HK-2 (cell line): Measurements from ENCODE around the gene CAPNS1.
A peak's percentile ranks its signal among the peaks of the same experiment; 100 is the strongest.

Experiments
- DNase-seq: peaks from one replicate; pipeline ENCODE4 v3.0.0-alpha.2; 2018; ENCODE audit not compliant: unreplicated experiment

CAPNS1 gene

DNA sequence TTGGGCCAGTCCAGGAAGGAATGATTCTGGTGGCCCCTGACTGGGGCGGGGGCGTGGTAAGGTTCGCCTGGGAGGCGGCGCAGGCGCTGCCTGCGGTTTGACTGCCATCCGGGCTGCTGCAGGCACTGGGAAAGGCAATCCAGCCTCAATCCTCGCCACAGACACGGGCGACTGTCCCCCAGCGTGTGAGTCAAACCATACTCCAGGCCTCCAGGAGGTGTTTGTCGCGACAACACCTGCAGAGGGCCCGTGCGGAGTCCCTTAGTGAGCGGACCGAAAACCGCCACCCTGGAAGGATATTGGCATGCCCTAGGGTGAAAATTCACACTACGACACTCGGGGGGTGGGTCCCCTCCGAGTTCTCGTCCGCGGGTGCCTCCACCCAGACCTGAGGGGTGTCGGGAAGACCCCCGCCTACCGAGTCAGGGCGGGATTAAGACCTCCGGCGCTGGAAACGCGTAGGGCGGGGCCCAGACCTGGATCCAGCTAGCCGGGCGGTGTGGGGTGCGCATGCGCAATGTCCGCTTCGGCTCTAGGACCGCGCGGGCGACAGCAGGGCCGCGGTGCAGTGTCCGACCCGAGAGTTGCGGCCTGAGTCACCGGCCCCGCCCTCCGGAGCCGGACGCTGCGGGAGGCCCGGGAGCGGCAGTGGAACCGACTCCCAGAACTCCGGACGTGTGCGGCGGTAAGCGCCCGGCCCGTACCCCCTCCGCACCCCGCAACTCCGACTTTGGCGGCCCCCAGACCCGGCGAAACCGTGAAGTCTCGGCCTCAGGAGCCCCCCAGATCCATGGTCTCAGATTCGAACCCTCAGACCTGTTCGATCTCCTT lies at the start of gene CAPNS1:
TSS of gene CAPNS1 (plus strand) at position 594 of the 831 bp plus-strand sequence. CDS start 946 bp downstream, outside the sequence.
- peak; percentile 99 for DNase-seq

DNA sequence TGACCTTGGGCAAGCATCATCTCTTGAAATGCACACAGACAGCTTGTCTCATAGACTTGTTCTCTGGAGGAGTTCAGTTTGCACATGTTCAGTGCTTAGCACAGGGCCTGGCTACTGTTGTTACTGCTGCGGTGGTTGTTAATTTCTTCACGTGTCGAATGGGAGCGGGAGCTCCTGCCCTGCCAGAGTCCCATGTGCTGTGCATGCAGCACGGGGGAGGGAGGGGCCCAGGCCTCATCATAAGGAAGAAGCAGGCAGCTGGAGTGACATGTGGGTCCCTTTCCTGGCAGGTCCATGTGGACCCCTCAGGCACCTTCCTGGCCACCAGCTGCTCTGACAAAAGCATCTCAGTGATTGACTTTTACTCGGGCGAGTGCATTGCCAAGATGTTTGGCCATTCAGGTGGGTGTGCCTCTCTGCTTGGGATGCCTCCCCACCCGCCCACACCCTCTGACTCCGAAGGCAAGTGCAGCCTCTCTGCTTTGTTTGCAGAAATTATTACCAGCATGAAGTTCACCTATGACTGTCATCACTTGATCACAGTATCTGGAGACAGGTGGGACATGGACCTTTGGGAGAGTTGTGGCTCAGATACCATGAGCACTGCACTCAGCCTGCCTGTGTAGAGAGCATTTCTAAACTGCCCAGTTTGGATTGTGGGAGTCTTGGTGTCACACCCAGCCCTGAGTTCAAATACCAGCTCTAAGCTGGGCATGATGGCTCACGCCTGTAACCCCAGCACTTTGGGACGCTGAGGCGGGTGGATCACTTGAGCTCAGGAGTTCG lies 48.8 kb upstream of the CAPNS1 start:
- DNase-seq: no peak

DNA sequence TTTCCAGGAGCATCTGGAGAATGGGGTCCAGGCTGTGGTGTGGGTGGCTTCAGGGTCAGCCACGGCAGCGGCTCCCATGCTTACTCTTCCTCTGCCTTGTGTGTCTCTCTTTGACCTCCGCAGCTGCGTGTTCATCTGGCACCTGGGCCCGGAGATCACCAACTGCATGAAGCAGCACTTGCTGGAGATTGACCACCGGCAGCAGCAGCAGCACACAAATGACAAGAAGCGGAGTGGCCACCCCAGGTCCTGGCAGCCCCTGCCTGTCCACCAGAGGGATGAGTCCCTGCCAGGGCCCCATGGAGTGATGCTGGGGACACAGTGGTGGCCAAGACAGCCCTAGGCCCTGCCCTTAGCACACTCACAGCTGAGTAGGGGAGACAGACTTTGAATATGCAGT lies 47.3 kb upstream of the CAPNS1 start:
- no peak for DNase-seq

DNA sequence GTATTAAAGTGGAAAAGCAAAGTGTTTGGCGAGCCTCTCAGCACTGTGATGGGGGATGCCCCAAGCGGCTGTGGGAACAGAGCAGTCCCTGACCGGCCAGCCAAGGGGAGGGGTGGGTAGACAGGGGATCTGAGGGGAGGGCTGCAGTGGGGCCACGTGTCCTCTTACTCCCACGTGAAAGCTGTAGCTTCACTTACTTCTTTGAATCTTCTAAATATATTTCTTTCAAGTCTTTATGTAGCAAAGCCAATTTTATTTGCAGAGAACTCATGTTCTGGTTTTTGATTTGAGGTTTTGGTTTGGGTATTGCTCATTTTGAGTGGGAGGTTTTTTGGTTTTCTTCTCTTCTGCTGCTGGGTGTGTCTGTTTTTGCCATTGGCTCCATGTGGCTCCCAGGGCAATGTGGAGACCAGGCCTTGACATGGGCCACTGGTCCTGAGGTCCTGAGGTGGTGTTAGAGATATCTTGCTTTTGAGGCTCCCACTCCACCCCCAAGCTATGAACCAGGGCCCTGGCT lies 46.7 kb upstream of the CAPNS1 start:
- no peak for DNase-seq

DNA sequence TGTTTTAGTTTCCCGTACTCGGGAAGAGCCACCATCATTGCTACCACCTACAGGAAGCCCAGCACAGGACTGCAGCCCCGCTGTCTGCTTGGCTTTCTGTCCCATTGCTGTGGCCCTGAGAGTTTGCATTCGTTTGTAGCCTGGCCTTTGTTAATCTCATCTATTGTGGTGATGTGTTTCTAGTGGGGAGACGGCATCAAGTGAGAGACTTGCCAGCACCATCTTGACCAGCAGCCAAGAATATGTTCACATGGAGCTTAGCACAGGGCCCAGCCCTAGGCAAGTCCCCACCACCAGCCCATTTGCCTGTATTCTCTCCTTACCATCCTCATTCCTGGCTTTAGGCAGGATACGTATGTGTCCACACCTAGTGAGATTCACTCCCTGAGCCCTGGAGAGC lies 46.2 kb upstream of the CAPNS1 start:
- DNase-seq: no peak

DNA sequence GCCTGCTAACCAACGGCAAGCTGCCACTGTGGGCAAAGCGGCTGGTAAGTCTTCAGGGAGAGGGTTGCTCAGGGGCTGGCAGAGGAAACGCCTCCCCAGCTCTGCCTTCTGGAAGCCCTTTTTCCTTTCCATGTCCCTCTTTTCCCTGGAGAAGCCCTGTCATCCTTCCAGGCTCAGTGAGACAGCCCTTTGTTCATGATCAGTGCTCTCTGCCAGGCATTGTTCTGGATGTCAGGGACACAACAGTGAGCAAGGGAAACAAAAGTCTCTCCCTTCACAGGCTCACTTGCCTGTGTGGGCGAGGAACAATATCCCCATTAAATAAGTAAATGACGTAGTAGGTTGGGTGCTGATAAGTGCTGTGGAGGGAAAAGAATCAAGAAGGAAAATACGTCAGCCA lies 42.8 kb upstream of the CAPNS1 start:
- DNase-seq: no peak

DNA sequence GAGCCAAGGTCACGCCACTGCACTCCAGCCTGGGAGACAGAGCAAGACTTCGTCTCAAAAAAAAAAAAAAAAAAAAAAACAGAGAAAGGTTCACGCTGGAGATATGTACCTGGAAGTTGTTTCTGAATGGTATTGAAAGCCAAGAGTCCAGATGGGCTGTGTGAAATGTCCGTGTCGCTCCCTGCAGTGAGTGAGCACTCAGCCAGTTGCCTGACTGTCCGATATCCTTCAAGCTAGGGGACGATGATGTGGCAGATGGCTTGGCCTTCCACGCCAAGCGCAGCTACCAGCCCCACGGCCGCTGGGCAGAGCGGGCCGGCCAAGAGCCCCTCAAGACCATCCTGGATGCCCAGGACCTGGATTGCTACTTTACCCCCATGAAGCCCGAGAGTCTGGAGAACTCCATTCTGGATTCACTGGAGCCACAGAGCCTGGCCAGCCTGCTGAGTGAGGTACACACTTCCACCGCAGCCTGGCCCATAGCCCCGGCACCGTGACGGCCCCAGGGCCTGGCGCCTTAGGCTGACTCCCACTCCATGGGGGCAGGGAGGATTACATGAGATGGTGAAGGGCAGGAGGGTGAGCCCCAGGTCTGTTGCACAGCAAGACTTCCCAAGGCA lies 40.6 kb upstream of the CAPNS1 start:
- no peak for DNase-seq

DNA sequence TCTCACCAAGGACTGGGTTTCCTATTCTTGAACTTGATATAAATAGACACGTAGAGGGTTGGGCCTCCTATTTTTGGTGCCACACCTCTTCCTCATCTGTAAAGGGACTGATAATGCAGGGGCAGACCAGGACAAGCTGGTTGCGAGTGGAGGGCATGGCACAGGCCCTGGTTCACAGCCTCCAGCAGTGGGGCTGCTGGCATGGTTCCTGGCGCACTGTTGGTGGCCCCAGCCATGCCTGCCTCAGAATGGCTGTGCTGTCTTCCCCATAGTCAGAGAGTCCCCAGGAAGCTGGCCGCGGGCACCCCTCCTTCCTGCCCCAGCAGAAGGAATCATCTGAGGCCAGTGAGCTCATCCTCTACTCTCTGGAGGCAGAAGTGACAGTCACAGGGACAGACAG lies 39.4 kb upstream of the CAPNS1 start:
- no peak for DNase-seq

DNA sequence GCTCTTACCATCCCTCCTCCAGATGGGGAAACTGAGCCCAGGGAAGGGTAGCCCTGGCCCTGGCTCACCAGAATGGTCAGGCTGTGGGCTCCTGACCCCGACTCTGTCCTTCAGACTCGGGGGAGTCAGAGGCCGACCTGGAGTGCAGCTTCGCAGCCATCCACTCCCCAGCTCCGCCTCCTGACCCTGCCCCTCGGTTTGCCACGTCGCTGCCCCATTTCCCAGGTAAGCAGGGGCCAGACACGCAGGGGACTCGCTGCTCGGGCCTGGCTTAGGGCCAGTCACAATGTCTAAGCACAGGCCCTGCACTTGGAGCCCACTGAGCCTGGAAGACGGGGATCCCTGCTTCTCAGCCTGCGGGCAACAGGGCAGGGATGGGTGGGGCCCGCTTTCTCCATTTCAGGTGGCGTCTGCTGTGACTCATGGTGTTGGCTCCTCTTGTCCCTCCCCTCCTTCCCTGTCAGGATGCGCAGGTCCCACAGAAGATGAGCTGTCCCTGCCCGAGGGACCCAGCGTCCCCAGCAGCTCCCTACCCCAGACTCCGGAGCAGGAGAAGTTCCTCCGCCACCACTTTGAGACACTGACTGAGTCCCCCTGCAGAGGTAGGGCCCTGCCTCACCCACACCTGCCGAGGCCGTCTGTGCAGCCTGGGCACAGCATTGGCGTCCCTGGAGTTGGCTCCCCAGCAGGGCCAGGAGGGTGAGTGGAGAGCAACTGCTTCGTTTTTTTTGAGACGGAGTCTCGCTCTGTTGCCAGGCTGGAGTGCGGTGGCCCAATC lies 38.1 kb upstream of the CAPNS1 start:
- no peak for DNase-seq

DNA sequence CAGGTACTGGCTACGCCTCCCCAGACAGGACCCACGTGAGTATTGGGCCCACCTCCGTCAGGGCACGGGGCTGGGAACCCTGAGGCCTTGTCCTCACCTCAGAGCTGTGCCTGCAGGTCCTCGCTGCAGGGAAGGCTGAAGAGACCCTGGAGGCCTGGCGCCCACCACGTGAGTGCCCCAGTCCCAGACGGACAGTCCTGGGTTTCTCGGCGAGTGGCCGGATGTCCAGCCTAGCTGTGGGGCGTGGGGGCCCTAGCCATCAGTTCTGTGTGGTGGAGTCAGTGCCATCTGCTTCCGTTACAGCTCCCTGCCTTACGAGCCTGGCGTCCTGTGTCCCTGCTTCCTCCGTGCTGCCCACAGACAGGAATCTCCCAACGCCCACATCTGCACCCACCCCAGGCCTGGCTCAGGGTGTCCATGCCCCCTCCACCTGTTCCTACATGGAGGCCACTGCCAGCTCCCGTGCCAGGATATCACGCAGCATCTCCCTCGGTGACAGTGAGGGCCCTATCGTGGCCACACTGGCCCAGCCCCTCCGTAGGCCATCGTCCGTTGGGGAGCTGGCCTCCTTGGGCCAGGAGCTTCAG lies 36.7 kb upstream of the CAPNS1 start:
- DNase-seq: no peak

DNA sequence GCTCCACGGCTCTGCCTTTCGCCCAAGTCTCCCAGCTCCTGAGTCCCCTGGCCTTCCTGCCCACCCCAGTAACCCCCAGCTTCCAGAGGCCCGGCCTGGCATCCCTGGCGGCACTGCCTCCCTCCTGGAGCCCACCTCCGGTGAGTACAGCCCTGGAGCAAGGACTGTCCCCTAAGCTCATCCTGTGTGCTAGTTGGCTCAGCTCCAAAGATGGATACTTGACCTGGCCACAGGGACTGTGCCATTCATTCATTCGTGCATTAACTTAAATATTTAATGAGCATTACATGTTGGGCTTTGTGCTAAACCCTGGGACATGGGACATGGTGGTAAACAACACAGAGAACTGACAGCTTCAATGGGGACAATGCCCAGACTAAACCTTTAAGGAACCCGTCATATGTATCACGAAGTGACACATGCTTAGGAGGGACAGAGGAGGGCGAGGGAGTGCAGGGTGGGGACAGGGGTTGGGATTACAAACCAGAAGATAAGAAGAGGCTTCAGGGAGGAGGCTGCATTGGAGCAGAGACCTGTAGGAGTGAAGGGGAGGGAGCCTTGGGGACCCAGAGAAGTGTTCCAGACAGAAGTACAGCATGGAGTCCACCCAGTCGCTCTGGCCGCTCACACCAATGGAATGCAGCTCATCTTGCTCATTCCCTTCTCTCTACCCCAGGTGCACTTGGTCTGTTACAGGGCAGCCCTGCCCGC lies 35.9 kb upstream of the CAPNS1 start:
- peak; percentile 48 for DNase-seq

DNA sequence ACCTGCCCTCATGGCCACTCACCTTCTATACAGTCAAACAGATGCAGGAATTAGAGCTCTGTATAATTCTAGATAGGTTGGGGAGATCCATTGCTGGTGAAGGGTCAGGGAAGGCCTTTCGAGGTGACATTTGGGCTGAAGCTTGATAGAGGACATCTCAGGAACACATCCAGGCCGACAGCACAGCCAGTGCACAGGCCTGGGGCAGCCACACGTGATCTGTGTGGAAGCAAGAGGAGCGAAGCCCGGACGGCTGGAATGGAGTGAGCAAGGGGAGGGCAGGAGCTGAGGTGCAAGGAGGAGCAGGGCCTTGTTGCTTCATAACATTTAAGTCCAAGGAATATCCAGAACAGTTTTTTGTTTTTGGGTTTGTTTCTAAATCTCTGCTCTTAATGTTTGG lies 33.4 kb upstream of the CAPNS1 start:
- DNase-seq: no peak

DNA sequence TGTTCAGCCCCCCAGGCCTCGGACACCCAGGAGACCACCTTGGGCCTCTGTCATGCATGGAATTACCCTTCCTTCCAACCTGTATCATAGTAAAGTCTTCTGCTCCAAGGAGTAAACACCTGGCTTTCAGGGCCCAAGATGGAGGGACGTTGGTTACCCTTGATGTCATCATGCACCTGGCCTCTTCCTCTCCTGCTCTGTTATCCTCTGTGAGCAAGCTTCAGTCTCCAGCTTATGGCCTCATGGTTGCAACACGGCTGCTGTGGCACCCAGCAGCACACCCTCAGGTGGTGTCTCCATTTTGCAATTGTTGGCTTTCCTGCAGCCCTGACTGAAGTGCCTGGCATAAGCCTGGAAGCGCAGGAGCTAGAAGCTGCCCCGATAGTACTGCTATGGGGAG lies 32.9 kb upstream of the CAPNS1 start:
- no peak for DNase-seq

DNA sequence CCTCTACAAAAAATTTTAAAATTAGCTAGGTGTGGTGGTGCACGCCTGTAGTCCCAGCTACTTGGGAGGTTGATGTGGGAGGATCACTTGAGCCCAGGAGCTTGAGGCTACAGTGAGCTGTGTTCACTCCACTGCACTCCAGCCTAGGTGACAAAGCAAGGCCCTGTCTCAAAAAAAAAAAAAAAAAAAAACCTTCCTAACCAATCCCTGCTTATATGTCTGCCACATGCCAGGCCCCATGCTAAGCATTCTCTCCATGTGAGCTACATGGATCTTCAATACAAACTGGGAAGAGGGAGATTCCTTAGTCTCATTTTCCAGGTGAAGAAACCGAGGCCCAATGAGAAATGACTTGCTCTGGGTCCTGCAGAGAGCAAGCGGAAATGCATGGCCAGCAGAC lies 31.2 kb upstream of the CAPNS1 start:
- DNase-seq: no peak

DNA sequence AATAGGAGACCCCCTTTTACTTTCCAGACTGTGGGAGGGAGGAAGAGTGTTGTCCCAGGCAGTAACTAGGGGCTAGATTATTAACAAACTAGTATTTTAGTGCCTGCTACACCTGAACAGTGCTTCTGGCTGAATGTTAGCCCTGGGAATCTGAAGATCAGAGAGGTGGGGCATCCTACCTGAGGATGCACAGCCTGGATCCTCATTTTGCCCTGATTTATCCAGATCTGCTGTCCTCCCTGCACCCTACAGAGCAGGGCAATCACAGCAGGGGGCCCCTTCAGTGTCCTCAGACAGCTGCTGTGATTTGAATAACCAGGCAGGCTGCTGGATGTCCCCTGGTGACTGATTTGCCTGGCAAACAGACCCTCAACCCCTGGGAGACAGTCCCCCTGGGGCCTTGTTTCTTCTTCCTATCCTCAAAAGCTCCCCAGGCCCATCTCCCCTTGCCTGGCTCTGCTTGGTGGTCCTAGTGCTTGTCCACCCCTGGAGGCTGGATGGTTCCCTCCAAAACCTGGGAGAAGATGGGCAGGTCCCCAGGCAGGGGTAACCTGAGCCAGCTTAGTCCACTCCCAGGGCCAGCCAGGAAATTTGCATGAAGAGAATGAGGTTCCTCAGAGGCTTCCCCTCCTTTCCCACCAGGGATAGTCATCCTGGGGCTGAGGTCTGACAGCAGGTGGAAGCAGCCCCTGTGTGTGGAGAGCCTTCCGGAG lies 29.2 kb upstream of the CAPNS1 start, which contains the start of gene OVOL3:
TSS of gene OVOL3 (plus strand) at position 657 of the 713 bp plus-strand sequence. CDS start 60 bp downstream, outside the sequence.
- DNase-seq: no peak

DNA sequence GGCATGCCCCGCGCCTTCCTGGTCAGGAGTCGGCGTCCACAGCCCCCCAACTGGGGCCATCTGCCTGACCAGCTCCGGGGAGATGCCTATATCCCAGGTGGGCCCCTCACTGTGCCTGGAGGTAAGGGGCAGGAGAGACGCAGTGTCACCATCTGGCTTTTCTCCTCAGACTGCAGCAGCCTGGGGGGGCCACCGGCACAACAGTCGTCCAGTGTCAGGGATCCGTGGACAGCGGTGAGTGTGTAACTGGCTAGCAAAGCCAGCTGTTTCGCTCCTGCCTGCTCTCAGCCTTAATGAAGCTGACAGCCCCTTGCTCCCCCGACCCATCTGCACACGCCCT lies 28.7 kb upstream of the CAPNS1 start:
- no peak for DNase-seq

DNA sequence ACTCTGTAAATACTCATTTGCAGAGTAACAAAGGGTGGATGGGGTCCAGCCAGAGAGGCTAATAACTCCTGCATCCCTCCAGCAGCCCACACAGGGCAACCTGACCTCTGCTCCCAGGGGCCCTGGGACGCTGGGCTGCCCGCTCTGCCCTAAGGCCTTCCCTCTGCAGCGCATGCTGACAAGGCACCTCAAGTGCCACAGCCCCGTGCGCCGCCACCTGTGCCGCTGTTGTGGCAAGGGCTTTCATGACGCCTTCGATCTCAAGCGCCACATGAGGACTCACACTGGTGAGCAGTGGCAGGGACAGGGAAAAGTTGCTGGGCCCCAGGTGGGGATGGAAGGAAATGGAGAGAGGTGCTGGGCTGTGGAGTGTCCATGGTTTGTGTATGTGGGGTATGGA lies 27.2 kb upstream of the CAPNS1 start:
- DNase-seq: no peak

DNA sequence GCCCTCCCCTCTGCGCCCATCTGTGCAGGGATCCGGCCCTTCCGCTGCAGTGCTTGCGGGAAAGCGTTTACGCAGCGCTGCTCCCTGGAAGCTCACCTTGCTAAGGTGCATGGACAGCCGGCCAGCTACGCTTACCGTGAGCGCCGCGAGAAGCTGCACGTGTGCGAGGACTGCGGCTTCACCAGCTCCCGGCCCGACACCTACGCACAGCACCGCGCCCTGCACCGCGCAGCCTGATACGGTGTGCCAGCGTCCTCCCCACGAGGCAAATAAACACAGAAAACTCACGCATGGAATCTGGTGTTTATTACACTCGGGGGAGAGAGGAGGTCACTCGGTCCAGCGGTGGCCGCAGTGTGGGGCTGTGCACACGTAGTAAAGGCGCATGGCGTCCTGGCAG lies 26.4 kb upstream of the CAPNS1 start:
- DNase-seq: no peak

DNA sequence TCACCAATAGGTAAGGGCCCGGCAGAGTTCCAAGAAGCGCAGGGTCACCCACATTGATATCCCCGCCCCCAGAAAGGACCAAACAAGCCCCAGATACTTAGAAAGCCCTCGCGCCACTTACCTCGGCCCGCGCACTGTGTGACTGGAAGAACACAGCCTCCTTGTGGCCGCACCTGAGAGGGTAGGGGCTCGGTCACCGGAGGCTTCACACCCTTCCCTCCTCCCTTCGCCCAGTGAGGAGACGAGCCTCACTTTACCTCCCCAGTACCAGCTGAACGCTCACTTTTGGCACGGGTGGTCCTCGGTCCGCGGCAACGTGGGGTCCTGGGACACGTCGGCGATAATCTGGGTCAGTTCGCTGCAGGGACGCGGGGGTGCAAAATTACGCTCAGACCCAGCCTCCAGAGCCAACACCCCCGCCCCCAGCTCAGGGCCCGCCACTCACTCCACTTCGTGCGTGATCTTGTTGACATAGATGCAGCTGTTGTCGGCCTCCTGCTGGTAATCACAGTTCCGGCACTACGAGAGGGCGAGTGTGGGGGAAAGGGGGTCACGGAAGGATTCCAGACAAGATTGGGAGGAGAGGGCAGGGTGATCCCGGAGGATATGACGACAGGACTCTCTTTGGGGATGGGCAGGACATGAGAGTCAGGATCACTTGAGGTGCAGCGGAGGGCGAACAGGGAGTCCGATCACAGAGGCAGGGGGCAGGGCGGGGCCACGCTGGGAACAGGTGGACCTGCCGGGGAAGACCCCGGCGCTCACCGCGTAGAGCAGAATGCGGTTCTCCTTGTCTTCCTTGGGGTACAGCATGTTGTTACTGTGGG lies 25.8 kb upstream of the CAPNS1 start:
- DNase-seq: peak; percentile 16
